GM18520 (cell line): ENCODE results near the gene THNSL1.

Experiments used
- ATAC-seq: cut with Tn5 transposase; IDR thresholded peaks from one replicate; pipeline ENCODE4 v1.9.1; 2021; ENCODE audit not compliant: unreplicated experiment

Gene THNSL1

DNA sequence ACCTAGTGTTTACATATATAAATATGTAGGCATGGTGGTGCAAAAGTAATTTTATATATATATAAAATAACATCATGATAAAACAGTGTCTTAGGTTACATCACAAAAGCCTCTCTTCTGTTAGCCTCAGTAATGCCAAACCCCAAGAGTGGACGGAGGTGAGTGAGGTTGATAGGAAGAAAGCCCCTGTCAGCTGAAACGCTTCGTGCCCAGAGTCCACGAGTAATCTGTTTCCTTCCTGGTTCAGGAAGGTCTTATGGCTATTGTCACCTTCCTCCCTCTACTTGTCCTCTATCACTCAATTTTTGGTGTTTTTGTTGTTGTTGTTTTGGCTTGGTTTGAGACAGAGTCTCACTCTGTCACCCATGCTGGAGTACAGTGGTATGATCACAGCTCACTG is 41.5 kb downstream of the THNSL1 start:
- ATAC-seq: no peak

DNA sequence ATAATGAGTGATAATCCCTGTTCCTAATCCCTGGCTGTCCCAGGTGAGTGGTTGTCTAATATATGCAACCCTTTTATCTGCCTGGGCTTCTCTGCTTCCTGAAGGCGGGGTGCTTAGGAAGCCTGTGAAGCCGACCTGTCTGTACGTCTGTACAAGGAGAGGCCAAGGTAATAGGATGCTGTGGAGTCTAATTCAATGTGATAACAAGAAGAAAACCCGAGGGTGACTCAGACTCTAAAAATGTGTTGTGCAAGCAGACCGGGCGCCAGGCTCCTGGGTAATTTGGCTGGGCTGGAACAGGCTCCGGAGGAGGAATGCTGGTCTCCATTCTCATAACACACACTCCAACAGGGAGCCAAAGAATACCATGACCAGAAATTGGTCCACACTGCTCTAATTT is 43.6 kb downstream of the THNSL1 start:
- no peak for ATAC-seq

DNA sequence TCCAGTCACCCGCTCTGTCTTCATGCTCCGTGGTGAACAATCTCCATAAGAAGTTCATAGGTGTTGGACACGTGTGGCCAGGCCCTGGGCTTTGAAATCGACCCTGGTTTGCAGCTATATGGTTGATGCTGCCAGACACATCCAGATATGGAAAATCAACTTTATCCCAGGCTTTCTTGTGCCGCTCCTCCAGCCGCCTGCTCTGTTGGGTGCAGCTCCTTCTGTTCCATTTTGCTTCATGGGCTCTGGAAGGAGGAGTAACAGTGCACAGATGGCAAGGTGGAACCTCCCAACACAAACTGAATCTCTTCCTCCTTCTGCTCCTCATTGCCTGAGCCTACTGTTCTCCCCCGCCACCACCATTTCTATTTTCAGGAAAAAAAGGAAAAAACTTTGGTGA is 44.7 kb downstream of the THNSL1 start:
- ATAC-seq: no peak

DNA sequence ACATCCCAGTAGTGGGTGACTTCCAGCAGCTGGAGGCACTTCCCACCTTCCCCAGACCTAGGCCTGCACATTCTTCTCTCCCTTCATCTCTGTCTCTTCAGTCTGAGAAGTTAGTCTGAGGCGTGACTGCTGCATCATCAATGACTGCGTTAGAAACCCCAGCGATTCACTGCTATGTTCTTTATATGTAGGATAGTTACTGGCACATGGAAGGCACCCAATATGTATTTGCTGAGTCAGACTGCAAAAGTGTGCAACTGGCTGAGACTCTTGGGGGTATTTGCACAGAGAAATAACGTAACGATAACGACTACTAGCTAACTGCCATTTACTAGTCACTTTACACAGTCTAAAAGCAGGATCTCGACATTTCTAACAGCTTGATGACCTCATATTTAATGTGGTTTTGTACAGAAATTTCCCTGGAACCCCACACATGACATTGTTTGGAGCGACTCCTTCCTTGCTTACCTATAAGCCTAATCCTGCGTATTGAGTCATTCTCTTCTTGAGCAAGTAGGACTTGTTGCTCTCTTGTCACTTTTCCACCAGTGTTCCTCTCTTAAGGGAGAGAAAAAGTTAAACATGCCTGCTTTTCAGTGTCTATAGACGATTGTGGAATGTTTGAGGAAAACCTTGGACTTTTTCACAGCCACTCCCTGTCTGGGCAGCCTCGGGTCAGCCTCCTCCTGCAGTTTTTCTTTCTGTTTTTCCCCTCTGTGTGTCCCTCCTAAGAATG is 45.5 kb downstream of the THNSL1 start:
- no peak for ATAC-seq

DNA sequence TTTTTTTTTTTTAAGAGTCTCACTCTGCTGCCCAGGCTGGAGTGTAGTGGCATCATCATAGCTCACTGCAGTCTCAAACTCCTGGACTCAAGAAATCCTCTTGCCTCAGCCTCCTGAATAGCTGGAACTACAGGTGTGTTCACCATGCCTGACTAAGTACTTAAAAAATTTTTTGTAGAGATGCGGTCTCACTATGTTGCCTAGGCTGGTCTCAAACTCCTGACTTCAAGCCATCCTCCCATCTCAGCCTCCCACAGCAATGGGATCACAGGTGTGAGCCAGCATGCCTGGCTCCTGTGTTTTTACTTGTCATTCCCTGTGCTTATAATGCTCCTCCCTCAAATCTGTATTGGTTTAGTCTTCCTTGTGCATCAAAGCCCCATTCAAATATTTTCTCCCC is 46.7 kb downstream of the THNSL1 start:
- ATAC-seq: no peak

DNA sequence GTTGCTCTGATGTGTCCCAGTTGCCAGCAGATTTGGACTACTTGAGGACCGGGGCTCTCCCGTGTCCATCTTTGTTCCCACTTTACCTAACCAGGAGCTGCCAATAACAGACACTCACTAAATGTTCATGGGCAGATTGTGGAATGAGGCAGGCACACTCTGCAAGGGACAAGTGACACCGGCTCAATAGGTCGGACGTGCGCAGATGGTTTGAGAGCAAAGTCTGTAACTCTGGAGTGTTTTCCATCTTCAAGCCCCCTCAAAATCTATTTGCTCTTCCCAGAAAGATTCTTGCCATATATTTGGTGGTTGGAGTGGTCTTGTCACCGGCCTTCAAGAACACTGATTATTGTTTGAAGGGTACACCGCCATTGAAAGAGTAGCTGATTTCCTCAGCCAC is 47.2 kb downstream of the THNSL1 start:
- no peak for ATAC-seq

DNA sequence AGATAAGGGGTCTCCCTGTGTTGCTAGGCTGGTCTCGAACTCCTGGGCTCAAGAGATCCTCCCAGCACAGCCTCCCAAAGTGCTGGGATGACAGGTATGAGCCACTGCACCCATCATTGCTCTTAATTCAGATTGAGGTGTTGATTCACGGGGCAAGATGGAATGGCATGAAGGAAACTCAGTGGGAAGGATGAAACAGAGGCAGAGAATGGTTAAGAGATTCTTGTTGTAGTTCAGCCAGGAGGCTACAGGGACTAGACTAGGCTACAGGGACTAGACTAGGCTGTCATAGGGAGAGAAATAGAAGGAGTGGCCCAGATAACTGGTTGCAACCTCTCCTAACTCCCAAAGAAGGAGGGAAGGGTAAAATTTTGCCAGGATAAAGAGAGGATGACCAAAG is 48.0 kb downstream of the THNSL1 start:
- no peak for ATAC-seq

DNA sequence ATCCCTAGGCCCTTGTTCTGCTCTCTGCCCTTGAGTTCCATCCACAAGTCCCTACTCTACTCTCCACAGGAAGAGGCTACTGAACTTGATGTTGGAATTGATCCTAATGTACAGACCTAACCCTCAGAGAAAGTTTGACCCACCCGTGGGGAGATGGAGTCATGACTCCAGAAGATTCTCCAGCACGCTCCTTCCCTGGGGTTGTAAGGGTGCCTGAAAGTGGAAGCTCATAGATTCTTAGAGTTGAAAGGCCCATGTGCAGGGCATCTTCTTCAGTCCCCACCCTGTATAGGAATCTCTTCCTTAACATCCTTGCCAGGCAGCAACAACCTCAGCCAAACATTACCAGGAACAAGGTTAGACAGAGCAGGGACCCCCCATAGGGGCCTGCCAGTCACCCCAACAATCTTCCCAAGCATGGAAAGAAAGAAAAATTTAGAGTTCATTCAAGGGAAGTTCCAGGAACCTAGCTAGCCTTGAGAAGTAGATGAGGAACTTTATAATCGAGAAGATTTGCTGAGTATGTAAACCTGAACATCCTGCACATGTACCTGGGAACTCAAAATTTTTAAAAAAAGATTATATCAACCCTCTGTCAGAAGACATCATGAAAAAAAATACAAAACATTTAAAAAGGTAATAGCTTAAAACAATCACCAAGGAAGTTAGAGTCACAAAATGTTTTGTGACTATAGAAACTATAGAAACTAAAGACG is 49.5 kb downstream of the THNSL1 start:
- ATAC-seq: no peak

DNA sequence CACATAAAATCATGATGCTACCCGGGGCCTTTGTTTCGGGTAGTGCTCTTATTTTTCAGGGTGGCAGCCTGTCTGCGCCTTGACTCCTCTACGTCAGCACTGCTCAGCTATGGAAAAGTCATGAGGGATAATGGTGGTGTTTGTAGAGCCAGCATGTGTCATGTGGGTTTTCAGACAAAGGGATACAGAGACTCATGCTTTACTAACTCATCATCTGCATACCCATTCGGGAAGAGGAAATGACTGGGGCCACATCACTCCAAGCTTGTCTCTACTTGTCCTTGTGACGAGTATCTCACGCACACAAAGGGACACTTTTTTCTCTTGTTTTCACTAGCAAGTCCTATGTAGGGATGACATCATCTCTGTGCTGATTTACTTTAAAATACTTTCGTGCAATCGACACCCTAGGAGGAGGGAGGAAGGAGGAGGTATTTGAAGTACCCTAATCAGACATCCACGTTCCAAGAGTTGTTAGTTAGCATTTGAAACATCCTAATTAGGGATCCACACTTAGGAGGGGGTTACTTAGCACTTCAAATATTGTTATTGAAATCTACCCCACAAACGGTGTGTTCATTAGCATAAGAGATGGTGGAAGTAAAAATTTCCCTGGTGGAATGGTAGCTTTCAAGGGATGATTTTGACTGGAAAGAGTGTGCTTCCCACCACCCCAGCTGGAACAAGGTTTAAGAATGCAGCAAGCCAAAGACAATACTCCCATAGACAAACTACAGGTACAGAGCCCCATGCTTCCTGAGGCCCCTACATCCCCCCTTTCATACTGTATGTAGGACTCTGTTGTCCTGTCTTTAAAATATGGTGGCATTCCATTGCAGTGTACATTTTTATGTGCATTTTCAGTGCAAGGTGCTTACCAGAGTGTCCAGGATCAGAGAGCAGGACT is 52.0 kb downstream of the THNSL1 start:
- no peak for ATAC-seq

DNA sequence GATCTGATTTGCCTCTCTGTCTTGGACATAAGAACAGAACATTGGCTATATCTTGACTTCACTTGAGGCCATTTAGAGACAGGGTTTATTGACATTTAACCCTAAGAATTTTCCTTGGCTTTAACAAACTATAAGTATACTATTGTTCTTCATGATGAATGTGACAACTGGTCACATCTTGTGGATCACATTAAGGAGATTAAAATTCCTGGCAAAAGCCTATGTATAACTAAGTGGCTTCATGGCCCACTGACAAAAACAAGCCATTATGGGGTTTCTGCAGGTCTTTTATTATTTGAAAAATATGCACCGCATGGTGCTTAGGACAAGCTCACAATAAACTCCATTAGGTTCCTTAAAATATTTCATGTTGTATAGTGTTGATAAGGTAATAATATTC is 54.8 kb downstream of the THNSL1 start:
- ATAC-seq: no peak

DNA sequence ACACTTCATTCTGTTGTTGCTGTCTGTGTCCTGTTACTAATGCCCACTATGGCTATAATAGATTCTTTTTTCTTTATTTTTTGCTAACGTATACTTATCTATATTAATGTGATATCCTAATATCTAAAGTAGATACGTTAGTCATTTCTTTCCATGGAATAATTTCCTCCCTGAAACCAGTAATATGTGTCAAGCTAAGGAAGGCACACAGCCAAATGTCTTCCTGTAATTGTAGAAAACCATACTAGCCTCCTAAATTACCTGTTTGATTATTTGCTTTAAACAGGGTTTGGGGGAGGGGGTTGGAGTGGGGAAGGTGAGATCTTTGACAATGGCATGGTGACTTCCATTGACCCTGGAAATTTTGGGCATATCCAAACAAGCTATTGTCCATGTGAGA is 56.4 kb downstream of the THNSL1 start:
- ATAC-seq: no peak

DNA sequence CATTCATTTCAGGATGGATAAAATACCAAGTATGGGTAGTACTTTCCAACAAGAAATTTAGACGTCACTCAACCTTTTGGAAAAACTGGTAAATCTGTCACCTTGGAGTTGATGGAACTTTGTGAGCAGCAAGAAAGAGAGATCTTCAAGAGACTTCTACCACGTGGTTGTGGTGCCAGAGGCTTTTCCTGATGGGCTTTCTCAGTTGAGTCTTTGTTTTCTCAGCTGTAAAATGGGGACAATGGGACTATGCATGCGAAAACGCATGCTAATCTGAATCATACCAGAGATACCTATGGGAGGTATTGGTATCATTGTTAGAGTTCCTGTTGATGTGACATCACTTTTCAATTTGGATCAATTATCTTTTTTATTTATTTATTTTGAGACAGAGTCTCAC is 59.4 kb downstream of the THNSL1 start:
- no peak for ATAC-seq
